Prostate gland (tissue), 2 donors: ENCODE measurements around the gene STARD9.

Experiments used
- POLR2A ChIP-seq: fragments of 450-650 bp; IDR thresholded peaks from one replicate; pipeline ENCODE4 v1.6.1; 2016; ENCODE audit warnings: antibody characterized with exemption, mild to moderate bottlenecking
- POLR2AphosphoS5 ChIP-seq: sonication (generic); formaldehyde crosslinking; IDR thresholded peaks from one replicate; pipeline ENCODE4 v1.6.1; 2017; ENCODE audit warnings: antibody characterized with exemption
- TF ChIP-seq, protein P1 (sequence below), 4 experiments: fragments of 200-600 bp in 2 of 4; fragments of 450-650 bp in 2 of 4; sonication (generic) in 2 of 4; IDR thresholded peaks; 1 replicate in 3 of 4; 2 replicates in 1 of 4; pipeline ENCODE4 v1.5.1; 2016 to 2019; ENCODE audit warnings: antibody characterized with exemption in 4 of 4, mild to moderate bottlenecking in 2 of 4, moderate library complexity in 2 of 4

DNA sequence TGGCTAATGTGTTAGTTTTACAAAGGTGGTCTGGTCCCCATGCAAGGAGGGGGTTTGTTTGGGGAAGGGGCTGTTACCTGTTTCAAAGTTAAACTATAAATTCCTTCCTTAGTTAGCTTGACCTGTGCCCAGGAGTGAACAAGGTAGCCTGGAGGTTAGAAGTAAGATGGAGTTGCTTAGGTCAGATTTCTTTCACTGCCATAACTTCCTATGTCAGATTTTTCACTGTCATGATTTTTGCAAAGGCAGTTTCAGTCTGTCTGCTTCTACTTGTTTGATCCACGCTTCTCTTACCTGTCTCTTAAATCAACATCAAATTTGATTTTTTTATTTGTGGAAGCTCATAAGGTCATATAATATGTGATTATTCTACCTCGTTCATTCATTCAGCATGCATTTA is 28.6 kb downstream of the STARD9 start:
- TF ChIP-seq POLR2AphosphoS5 (no peak), POLR2A (no peak)
- TF ChIP-seq, protein P1, sequence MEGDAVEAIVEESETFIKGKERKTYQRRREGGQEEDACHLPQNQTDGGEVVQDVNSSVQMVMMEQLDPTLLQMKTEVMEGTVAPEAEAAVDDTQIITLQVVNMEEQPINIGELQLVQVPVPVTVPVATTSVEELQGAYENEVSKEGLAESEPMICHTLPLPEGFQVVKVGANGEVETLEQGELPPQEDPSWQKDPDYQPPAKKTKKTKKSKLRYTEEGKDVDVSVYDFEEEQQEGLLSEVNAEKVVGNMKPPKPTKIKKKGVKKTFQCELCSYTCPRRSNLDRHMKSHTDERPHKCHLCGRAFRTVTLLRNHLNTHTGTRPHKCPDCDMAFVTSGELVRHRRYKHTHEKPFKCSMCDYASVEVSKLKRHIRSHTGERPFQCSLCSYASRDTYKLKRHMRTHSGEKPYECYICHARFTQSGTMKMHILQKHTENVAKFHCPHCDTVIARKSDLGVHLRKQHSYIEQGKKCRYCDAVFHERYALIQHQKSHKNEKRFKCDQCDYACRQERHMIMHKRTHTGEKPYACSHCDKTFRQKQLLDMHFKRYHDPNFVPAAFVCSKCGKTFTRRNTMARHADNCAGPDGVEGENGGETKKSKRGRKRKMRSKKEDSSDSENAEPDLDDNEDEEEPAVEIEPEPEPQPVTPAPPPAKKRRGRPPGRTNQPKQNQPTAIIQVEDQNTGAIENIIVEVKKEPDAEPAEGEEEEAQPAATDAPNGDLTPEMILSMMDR (IDR thresholded peaks at IDR 0.05) = no peak
